ENCODE results near the gene IL16.

DNA sequence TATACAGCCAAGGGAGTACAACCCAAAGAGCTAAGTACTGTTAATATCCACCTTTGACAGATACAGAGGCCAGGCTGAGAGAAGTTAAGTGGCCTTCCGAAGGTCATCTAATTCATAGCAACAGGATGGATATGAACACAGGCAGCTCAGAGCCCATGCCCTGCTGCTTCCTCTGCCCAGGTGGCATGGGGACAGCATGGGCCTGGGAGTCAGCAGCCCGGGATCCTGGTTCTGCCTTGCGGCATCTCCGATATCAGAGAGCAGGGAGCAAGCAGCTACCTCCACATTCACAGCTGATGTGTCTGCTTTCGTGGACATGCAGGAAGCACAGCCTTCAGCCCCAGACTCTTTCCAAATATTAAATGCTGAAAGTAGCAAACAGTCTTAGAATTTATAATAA lies 71.7 kb downstream of the IL16 start:
- TF ChIP-seq POLR2A (IDR thresholded peaks at IDR 0.05): no peak
- TF ChIP-seq CTCF (IDR thresholded peaks at IDR 0.05 in 8 of 11, conservative IDR thresholded peaks at IDR 0.05 in 3 of 11): no peak
